Measurements from ENCODE around the gene HAO1.

DNA sequence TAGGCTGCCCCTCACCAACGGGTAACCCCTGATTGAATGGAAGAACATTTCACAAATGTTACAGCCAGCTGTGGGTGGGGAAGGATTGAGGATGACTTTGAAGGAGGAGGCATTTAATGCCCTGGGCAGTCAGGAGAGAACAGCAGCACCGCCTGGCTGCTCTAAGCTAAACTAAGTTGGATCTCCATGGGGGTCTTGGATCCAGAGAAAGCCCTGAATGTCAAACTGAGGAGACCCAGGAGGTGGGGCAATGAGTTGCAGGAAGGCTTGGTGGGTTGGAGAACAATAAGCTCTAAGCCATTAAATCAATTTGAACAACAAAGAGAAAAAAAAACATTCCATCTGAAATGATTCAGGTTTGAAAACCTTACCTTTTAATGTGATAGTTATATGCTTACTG, 43.9 kb upstream of the HAO1 start:
- TF ChIP-seq, protein P1, sequence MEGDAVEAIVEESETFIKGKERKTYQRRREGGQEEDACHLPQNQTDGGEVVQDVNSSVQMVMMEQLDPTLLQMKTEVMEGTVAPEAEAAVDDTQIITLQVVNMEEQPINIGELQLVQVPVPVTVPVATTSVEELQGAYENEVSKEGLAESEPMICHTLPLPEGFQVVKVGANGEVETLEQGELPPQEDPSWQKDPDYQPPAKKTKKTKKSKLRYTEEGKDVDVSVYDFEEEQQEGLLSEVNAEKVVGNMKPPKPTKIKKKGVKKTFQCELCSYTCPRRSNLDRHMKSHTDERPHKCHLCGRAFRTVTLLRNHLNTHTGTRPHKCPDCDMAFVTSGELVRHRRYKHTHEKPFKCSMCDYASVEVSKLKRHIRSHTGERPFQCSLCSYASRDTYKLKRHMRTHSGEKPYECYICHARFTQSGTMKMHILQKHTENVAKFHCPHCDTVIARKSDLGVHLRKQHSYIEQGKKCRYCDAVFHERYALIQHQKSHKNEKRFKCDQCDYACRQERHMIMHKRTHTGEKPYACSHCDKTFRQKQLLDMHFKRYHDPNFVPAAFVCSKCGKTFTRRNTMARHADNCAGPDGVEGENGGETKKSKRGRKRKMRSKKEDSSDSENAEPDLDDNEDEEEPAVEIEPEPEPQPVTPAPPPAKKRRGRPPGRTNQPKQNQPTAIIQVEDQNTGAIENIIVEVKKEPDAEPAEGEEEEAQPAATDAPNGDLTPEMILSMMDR (IDR thresholded peaks at IDR 0.05 in 8 of 11, conservative IDR thresholded peaks at IDR 0.05 in 3 of 11), result no peak
- TF ChIP-seq POLR2A (IDR thresholded peaks at IDR 0.05), result no peak
